DND-41 (cell line): ENCODE data around the gene RNASEH2C.
"Not testable (repeated sequence)": the region's sequence is repeated elsewhere in the genome, so short reads cannot be mapped to it uniquely, and the experiment has no call there.

Experiments
- ATAC-seq: fragments of 200-7000 bp; cut with Tn5 transposase; 3 replicates; pipeline ENCODE4 v1.9.1; 2021; ENCODE audit warnings: low read depth; ENCODE audit not compliant: insufficient read depth
- DNase-seq: peaks from one replicate; pipeline ENCODE4 v3.0.0-alpha.2; 2020
- H2AFZ ChIP-seq: 2 replicates; pipeline ENCODE4 v1.6.0; 2012; ENCODE audit warnings: low read depth, low read length
- H3K27ac ChIP-seq: 2 replicates; pipeline ENCODE4 v1.5.1; 2012; ENCODE audit warnings: low read length, inconsistent platforms
- H3K27me3 ChIP-seq: fragments of 200-600 bp; sonication (generic); 2 replicates; pipeline ENCODE4 v1.6.0; 2012; ENCODE audit warnings: low read length, mild to moderate bottlenecking, inconsistent platforms; ENCODE audit not compliant: insufficient read depth, poor library complexity
- H3K36me3 ChIP-seq: 2 replicates; pipeline ENCODE4 v1.5.1; 2012; ENCODE audit warnings: low read length, inconsistent platforms; ENCODE audit not compliant: insufficient read depth
- H3K4me1 ChIP-seq: 2 replicates; pipeline ENCODE4 v1.5.1; 2012; ENCODE audit warnings: mild to moderate bottlenecking, low read length; ENCODE audit not compliant: insufficient read depth
- H3K4me2 ChIP-seq: 2 replicates; pipeline ENCODE4 v1.6.0; 2012; ENCODE audit warnings: mild to moderate bottlenecking, moderate library complexity, low read length, inconsistent platforms; ENCODE audit not compliant: insufficient read depth
- H3K4me3 ChIP-seq, 2 experiments: fragments of 200-600 bp in 1 of 2; shearing (Covaris generic) in 1 of 2; 2 replicates each; pipeline ENCODE4 v1.5.1; 2012 to 2016; ENCODE audit warnings: inconsistent platforms in 2 of 2, low read length in 2 of 2, mild to moderate bottlenecking in 2 of 2, low read depth in 1 of 2, moderate library complexity in 1 of 2
- H3K79me2 ChIP-seq: 2 replicates; pipeline ENCODE4 v1.6.0; 2012; ENCODE audit warnings: low read length, inconsistent platforms; ENCODE audit not compliant: insufficient read depth
- H3K9ac ChIP-seq: 2 replicates; pipeline ENCODE4 v1.6.0; 2012; ENCODE audit warnings: low read depth, mild to moderate bottlenecking, inconsistent platforms, low read length, moderate library complexity
- H3K9me3 ChIP-seq: 2 replicates; pipeline ENCODE4 v1.5.1; 2012; ENCODE audit warnings: low read length, moderate library complexity, mild to moderate bottlenecking, inconsistent platforms; ENCODE audit not compliant: insufficient read depth, severe bottlenecking
- H4K20me1 ChIP-seq: 2 replicates; pipeline ENCODE4 v1.6.0; 2012; ENCODE audit warnings: low read length; ENCODE audit not compliant: insufficient read depth
- CTCF ChIP-seq: IDR thresholded peaks from 2 replicates; pipeline ENCODE4 v1.5.1; 2012; ENCODE audit warnings: borderline replicate concordance, low read length, moderate library complexity, mild to moderate bottlenecking; ENCODE audit not compliant: poor library complexity, severe bottlenecking; ENCODE audit errors: extremely low read depth
- EZH2 ChIP-seq: IDR thresholded peaks from 3 replicates; pipeline ENCODE4 v1.6.1; 2012; ENCODE audit warnings: borderline replicate concordance, low read depth, mild to moderate bottlenecking, moderate library complexity, low read length, inconsistent platforms; ENCODE audit not compliant: severe bottlenecking

The RNASEH2C gene

DNA sequence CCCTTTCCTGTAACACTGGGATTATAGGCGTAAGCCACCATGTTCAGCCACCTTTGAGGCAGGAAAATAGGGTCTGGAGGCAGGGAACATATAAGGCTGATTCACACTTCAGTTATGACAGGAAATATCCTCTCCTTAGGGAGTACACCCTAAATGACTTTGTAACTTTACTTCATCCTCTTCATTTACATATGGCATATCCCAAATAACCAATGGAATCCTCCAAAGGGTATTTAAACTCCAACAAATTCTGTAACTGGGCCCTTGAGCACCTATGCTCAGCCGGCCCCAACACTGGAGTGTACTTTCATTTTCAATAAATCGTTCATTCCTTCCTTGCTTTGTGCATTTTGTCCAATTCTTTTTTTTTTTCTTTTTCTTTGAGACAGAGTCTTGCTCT lies 10.2 kb downstream of the RNASEH2C start:
- ATAC-seq (no peak), DNase-seq (no peak)
- Histone ChIP-seq H3K36me3 (peaks cover 28% of the 10 kb centered on the region), H3K9ac (peak overlapping the region; percentile 73; the same call in 1 of the 2 replicates), H3K4me1 (peaks cover 46% of the 10 kb centered on the region), H3K9me3 (no peaks in the 10 kb centered on the region), H3K79me2 (peaks cover 28% of the 10 kb centered on the region), H3K4me3 (no peak overlapping the region), H4K20me1 (peaks cover 10% of the 10 kb centered on the region), H2AFZ (no peak overlapping the region), H3K27ac (no peak overlapping the region), H3K27me3 (no peaks in the 10 kb centered on the region), H3K4me2 (peak overlapping the region; percentile 99; the same call in 1 of the 2 replicates)
- TF ChIP-seq EZH2 = no peak
- no peak for TF ChIP-seq CTCF

DNA sequence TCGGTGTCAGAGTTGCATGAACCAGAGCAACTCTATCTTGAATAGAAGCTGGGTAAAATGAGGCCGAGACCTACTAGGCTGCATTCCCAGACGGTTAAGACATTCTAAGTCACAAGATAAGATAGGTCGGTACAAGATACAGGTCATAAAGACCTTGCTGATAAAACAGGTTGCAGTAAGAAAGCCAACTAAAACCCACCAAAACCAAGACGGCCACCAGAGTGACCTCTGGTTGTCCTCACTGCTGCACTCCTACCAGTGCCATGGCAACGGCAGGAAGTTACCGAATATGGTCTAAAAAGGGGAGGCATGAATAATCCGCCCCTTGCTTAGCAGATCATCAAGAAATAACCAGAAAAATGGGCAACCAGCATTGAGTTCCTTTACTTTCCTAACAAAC lies 10.9 kb downstream of the RNASEH2C start:
- Histone ChIP-seq H3K9ac (no peak overlapping the region), H4K20me1 (peaks cover 7% of the 10 kb centered on the region), H3K4me2 (no peak overlapping the region), H3K36me3 (peaks cover 21% of the 10 kb centered on the region), H3K27ac (no peak overlapping the region), H3K4me3 (no peak overlapping the region), H3K79me2 (peaks cover 23% of the 10 kb centered on the region), H2AFZ (no peak overlapping the region), H3K9me3 (no peaks in the 10 kb centered on the region), H3K4me1 (peaks cover 42% of the 10 kb centered on the region), H3K27me3 (no peaks in the 10 kb centered on the region)
- ATAC-seq = no peak
- TF ChIP-seq EZH2 = no peak
- DNase-seq = no peak

DNA sequence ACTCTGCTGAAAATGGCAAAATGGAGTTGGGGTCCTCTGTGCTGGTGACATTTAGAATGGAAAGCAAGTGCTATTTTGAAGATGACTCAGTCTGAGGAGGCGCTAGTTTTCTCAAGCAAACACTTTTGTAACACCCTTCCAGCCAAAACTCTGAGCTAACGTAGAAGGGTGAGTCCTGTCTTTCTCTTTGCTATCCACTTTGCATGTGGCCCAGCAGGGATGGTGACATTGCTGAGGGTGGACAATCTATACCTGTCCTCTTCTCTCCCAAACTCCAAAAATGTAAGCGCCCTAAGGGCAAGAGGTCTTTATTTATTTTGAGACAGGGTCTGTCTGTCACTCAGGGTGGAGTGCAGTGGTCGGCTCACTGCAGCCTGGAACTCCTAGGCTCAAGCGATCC lies 12.1 kb downstream of the RNASEH2C start:
- Histone ChIP-seq H2AFZ (no peak overlapping the region), H3K4me3 (no peak overlapping the region), H3K9me3 (no peaks in the 10 kb centered on the region), H3K27ac (no peak overlapping the region), H3K4me2 (no peak overlapping the region), H3K79me2 (peaks cover 11% of the 10 kb centered on the region), H3K9ac (no peak overlapping the region), H4K20me1 (peaks cover 7% of the 10 kb centered on the region), H3K36me3 (peaks cover 9% of the 10 kb centered on the region), H3K4me1 (peaks cover 34% of the 10 kb centered on the region), H3K27me3 (no peaks in the 10 kb centered on the region)
- TF ChIP-seq EZH2 (no peak), CTCF (no peak)
- DNase-seq (no peak), ATAC-seq (no peak)

GRCh38 chr11:65707002-65707401 lies 13.6 kb downstream of the RNASEH2C start:
- H3K27me3 ChIP-seq, ATAC-seq, H3K79me2 ChIP-seq, H3K27ac ChIP-seq, H2AFZ ChIP-seq, H4K20me1 ChIP-seq, H3K9me3 ChIP-seq, DNase-seq, H3K9ac ChIP-seq, H3K4me2 ChIP-seq, H3K36me3 ChIP-seq, H3K4me3 ChIP-seq: not testable (repeated sequence)
- H3K4me1 ChIP-seq = peaks cover 23% of the 10 kb centered on the region
